Measurements from ENCODE around the gene PCDHA9. TPM values are rescaled to one million over a fixed set of nuclear protein-coding genes. Genes with fewer than 3 reads are reported as not detected.
"Not testable (repeated sequence)": the region's sequence is repeated elsewhere in the genome, so short reads cannot be mapped to it uniquely, and the experiment has no call there.

The PCDHA9 gene
- total and polyA plus RNA-seq, 10 of the 15 experiments (the other 5 are each of a cell fraction or from before 2014, with no cell fraction given), result 0.01 to 0.06 (median 0.03) TPM; not detected in 7

DNA sequence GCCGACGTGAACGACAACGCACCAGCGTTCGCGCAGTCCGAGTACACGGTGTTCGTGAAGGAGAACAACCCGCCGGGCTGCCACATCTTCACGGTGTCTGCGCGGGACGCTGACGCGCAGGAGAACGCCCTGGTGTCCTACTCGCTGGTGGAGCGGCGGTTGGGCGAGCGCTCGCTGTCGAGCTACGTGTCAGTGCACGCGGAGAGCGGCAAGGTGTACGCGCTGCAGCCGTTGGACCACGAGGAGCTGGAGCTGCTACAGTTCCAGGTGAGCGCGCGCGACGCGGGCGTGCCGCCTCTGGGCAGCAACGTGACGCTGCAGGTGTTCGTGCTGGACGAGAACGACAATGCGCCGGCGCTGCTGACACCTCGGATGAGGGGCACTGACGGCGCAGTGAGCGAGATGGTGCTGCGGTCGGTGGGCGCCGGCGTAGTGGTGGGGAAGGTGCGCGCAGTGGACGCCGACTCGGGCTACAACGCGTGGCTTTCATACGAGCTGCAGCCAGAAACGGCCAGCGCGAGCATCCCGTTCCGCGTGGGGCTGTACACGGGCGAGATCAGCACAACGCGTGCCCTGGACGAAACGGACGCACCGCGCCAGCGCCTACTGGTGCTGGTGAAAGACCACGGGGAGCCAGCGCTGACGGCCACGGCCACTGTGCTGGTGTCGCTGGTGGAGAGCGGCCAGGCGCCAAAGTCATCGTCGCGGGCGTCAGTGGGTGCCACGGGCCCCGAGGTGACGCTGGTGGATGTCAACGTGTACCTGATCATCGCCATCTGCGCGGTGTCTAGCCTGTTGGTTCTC, 1.9 kb downstream of the PCDHA9 start:
- H3K27ac ChIP-seq (ENCODE audit: control insufficient read depth, insufficient read depth); H3K9ac ChIP-seq (ENCODE audit: control insufficient read depth, insufficient read depth, low read length); intact Hi-C loops (cut with micrococcal nuclease; ENCODE audit: unreplicated experiment); DNase-seq (ENCODE audit: low read depth, low spot score); H3K4me3 ChIP-seq; ATAC-seq; H3K9me3 ChIP-seq (replicated peaks; ENCODE audit: control insufficient read depth, insufficient read depth, low read length); SMC1A ChIA-PET (ENCODE audit: uncharacterized antibody, unreplicated experiment); RAD21 ChIA-PET (ENCODE audit: unreplicated experiment); H3K27me3 ChIP-seq (replicated peaks in 1 of 2; ENCODE audit: control insufficient read depth in 2 of 2, insufficient read depth in 2 of 2, low read length in 1 of 2); H3K79me2 ChIP-seq (ENCODE audit: control insufficient read depth, insufficient read depth, low read length); FAIRE-seq; BruUV-seq (replicated peaks); H2AFZ ChIP-seq (ENCODE audit: control insufficient read depth, low read depth, low read length); H3K4me2 ChIP-seq (ENCODE audit: control insufficient read depth, insufficient read depth); H4K20me1 ChIP-seq (ENCODE audit: control insufficient read depth, insufficient read depth); in situ Hi-C loops (cut with MboI); POLR2A ChIA-PET; H3K36me3 ChIP-seq (ENCODE audit: control insufficient read depth in 2 of 2, insufficient read depth in 2 of 2, low read length in 1 of 2); CTCF ChIA-PET; H3K4me1 ChIP-seq (ENCODE audit: control insufficient read depth, insufficient read depth, low read length): not testable (repeated sequence)
- 87% methylated on average over 81 of the region's 101 CpGs for WGBS (ENCODE audit: insufficient coverage, insufficient replicate concordance, low lambda C conversion rate, missing lambda C conversion rate)

DNA sequence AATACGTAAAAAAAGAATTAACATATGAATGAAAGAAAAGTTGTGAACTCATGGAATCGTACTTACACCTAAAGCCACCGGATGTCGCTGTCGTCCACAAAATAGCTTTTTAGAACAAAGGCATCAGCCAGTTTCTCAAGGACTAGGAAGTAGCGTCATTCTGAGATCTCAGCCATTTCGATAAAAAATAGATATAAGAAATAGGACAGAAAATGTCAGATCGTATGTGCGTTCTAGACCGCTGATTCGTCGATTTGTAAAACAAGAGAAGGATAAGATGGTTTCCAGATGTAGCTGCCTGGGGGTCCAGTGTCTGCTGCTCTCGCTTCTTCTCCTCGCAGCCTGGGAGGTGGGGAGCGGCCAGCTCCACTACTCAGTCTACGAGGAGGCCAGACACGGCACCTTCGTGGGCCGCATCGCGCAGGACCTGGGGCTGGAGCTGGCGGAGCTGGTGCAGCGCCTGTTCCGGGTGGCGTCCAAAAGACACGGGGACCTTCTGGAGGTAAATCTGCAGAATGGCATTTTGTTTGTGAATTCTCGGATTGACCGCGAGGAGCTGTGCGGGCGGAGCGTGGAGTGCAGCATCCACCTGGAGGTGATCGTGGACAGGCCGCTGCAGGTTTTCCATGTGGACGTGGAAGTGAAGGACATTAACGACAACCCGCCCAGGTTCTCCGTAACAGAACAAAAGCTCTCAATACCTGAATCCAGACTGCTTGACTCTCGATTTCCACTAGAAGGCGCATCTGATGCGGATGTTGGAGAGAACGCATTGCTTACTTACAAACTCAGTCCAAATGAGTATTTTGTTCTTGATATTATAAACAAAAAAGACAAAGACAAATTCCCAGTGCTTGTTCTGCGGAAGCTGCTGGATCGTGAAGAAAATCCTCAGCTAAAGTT, 7.8 kb downstream of the PCDHA9 start, which contains the start of gene PCDHA10:
PCDHA10 (plus strand) TSS at position 126 of the 903 bp plus-strand sequence; CDS start at position 278, 152 bp downstream.
- no peak for ATAC-seq
- Histone ChIP-seq H3K4me1 (ENCODE audit: control insufficient read depth, insufficient read depth, low read length) (no peaks in the 10 kb centered on the region), H3K36me3 (ENCODE audit: control insufficient read depth in 2 of 2, insufficient read depth in 2 of 2, low read length in 1 of 2) (no peaks in the 10 kb centered on the region), H2AFZ (ENCODE audit: control insufficient read depth, low read depth, low read length) (no peak within 1 kb of the TSS), H3K9me3 (replicated peaks; ENCODE audit: control insufficient read depth, insufficient read depth, low read length) (no peaks in the 10 kb centered on the region; the same call in 2 of the 3 replicates), H3K27me3 (replicated peaks in 1 of 2; ENCODE audit: control insufficient read depth in 2 of 2, insufficient read depth in 2 of 2, low read length in 1 of 2) (no peaks in the 10 kb centered on the region), H3K9ac (ENCODE audit: control insufficient read depth, insufficient read depth, low read length) (no peak within 1 kb of the TSS), H3K79me2 (ENCODE audit: control insufficient read depth, insufficient read depth, low read length) (no peaks in the 10 kb centered on the region), H3K4me3 (no peak within 1 kb of the TSS), H4K20me1 (ENCODE audit: control insufficient read depth, insufficient read depth) (no peaks in the 10 kb centered on the region), H3K4me2 (ENCODE audit: control insufficient read depth, insufficient read depth) (no peak within 1 kb of the TSS), H3K27ac (ENCODE audit: control insufficient read depth, insufficient read depth) (no peak within 1 kb of the TSS)
- no peak for FAIRE-seq
- BruUV-seq (replicated peaks), result no TSS peak
- intact Hi-C loops (cut with micrococcal nuclease; ENCODE audit: unreplicated experiment) (no loop called here), in situ Hi-C loops (cut with MboI) (no loop called here)
- 64% methylated on average over 43 of the region's 44 CpGs for WGBS (ENCODE audit: insufficient coverage, insufficient replicate concordance, low lambda C conversion rate, missing lambda C conversion rate)
- ChIA-PET CTCF (no interaction called here), SMC1A (ENCODE audit: uncharacterized antibody, unreplicated experiment) (no interaction called here), RAD21 (ENCODE audit: unreplicated experiment) (no interaction called here), POLR2A (no interaction called here)
- DNase-seq (ENCODE audit: low read depth, low spot score), result no peak
- TF ChIP-seq PAX8 (IDR thresholded peaks at IDR 0.05) (no peak), FOS (IDR thresholded peaks at IDR 0.05; ENCODE audit: borderline replicate concordance, extremely low read depth, insufficient read length) (no peak), BRCA1 (IDR thresholded peaks at IDR 0.05; ENCODE audit: low read depth, low read length) (no peak), EP300 (IDR thresholded peaks at IDR 0.05; ENCODE audit: borderline replicate concordance in 1 of 2, control insufficient read depth in 1 of 2, low read depth in 2 of 2, low read length in 2 of 2) (no peak)
- TF ChIP-seq, protein P1, sequence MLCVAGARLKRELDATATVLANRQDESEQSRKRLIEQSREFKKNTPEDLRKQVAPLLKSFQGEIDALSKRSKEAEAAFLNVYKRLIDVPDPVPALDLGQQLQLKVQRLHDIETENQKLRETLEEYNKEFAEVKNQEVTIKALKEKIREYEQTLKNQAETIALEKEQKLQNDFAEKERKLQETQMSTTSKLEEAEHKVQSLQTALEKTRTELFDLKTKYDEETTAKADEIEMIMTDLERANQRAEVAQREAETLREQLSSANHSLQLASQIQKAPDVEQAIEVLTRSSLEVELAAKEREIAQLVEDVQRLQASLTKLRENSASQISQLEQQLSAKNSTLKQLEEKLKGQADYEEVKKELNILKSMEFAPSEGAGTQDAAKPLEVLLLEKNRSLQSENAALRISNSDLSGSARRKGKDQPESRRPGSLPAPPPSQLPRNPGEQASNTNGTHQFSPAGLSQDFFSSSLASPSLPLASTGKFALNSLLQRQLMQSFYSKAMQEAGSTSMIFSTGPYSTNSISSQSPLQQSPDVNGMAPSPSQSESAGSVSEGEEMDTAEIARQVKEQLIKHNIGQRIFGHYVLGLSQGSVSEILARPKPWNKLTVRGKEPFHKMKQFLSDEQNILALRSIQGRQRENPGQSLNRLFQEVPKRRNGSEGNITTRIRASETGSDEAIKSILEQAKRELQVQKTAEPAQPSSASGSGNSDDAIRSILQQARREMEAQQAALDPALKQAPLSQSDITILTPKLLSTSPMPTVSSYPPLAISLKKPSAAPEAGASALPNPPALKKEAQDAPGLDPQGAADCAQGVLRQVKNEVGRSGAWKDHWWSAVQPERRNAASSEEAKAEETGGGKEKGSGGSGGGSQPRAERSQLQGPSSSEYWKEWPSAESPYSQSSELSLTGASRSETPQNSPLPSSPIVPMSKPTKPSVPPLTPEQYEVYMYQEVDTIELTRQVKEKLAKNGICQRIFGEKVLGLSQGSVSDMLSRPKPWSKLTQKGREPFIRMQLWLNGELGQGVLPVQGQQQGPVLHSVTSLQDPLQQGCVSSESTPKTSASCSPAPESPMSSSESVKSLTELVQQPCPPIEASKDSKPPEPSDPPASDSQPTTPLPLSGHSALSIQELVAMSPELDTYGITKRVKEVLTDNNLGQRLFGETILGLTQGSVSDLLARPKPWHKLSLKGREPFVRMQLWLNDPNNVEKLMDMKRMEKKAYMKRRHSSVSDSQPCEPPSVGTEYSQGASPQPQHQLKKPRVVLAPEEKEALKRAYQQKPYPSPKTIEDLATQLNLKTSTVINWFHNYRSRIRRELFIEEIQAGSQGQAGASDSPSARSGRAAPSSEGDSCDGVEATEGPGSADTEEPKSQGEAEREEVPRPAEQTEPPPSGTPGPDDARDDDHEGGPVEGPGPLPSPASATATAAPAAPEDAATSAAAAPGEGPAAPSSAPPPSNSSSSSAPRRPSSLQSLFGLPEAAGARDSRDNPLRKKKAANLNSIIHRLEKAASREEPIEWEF (IDR thresholded peaks at IDR 0.05; ENCODE audit: insufficient replicate concordance, low read depth, low read length), result no peak
- TF ChIP-seq, protein P2, sequence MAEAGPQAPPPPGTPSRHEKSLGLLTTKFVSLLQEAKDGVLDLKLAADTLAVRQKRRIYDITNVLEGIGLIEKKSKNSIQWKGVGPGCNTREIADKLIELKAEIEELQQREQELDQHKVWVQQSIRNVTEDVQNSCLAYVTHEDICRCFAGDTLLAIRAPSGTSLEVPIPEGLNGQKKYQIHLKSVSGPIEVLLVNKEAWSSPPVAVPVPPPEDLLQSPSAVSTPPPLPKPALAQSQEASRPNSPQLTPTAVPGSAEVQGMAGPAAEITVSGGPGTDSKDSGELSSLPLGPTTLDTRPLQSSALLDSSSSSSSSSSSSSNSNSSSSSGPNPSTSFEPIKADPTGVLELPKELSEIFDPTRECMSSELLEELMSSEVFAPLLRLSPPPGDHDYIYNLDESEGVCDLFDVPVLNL (IDR thresholded peaks at IDR 0.05; ENCODE audit: low read depth, low read length), result no peak

Data from GM12878 (cell line).